GM12878 (cell line): ENCODE data around the gene EIF3B. TPM values are rescaled to one million over a fixed set of nuclear protein-coding genes. Genes with fewer than 3 reads are reported as not detected.

Experiments
- ATF7 ChIP-seq: fragments of 450-650 bp; IDR thresholded peaks from 2 replicates; pipeline ENCODE4 v1.6.1; 2016; ENCODE audit warnings: low read depth, mild to moderate bottlenecking
- CBX3 ChIP-seq: fragments of 200-600 bp; sonication (generic); IDR thresholded peaks from 2 replicates; pipeline ENCODE4 v1.6.1; 2016; ENCODE audit warnings: low read depth, borderline replicate concordance
- CREB1 ChIP-seq: IDR thresholded peaks from 2 replicates; pipeline ENCODE4 v1.6.1; 2012; ENCODE audit warnings: low read depth, mild to moderate bottlenecking, inconsistent platforms
- DPF2 ChIP-seq: fragments of 450-650 bp; IDR thresholded peaks from 2 replicates; pipeline ENCODE4 v1.6.1; 2017; ENCODE audit warnings: mild to moderate bottlenecking
- EP300 ChIP-seq, 2 experiments: fragments of 150-350 bp in 1 of 2; IDR thresholded peaks; 2 replicates each; pipeline ENCODE4 v1.6.1; 2011 to 2012; ENCODE audit warnings: low read depth in 2 of 2, low read length in 2 of 2, borderline replicate concordance in 1 of 2, improper control_type of control experiment in 1 of 2, inconsistent platforms in 1 of 2; ENCODE audit not compliant: control insufficient read depth in 1 of 2
- HDGF ChIP-seq: fragments of 450-650 bp; IDR thresholded peaks from 2 replicates; pipeline ENCODE4 v1.6.1; 2016; ENCODE audit warnings: antibody characterized with exemption
- IKZF1 ChIP-seq: fragments of 450-650 bp; conservative IDR thresholded peaks from 2 replicates; pipeline ENCODE4 v1.6.1; 2017; ENCODE audit warnings: antibody characterized with exemption, mild to moderate bottlenecking
- IKZF2 ChIP-seq, 2 experiments: fragments of 450-650 bp; IDR thresholded peaks; 2 replicates each; pipeline ENCODE4 v1.6.1; 2017; ENCODE audit warnings: mild to moderate bottlenecking in 2 of 2, moderate library complexity in 2 of 2
- KLF5 ChIP-seq: fragments of 450-650 bp; IDR thresholded peaks from 2 replicates; pipeline ENCODE4 v1.6.1; 2014; ENCODE audit warnings: mild to moderate bottlenecking; ENCODE audit not compliant: partially characterized antibody
- MLLT1 ChIP-seq: fragments of 450-650 bp; IDR thresholded peaks from 2 replicates; pipeline ENCODE4 v1.6.1; 2016; ENCODE audit warnings: mild to moderate bottlenecking
- PKNOX1 ChIP-seq: fragments of 450-650 bp; IDR thresholded peaks from 2 replicates; pipeline ENCODE4 v1.6.1; 2016; ENCODE audit warnings: mild to moderate bottlenecking
- POLR2AphosphoS5 ChIP-seq: IDR thresholded peaks from 2 replicates; pipeline ENCODE4 v1.6.1; 2011; ENCODE audit warnings: mild to moderate bottlenecking, low read length, inconsistent platforms
- RAD51 ChIP-seq: fragments of 450-650 bp; IDR thresholded peaks from 2 replicates; pipeline ENCODE4 v1.6.1; 2016; ENCODE audit warnings: moderate library complexity, mild to moderate bottlenecking, inconsistent platforms
- RELA ChIP-seq: fragments of 450-650 bp; IDR thresholded peaks from 2 replicates; pipeline ENCODE4 v1.8.0; 2014; ENCODE audit warnings: borderline replicate concordance; ENCODE audit not compliant: partially characterized antibody
- RELB ChIP-seq: fragments of 450-650 bp; IDR thresholded peaks from 2 replicates; pipeline ENCODE4 v1.6.1; 2017; ENCODE audit warnings: low read depth, mild to moderate bottlenecking, moderate library complexity
- REST ChIP-seq: IDR thresholded peaks from 2 replicates; pipeline ENCODE4 v1.6.1; 2012; ENCODE audit warnings: mild to moderate bottlenecking, low read depth, low read length
- RUNX3 ChIP-seq: IDR thresholded peaks from 2 replicates; pipeline ENCODE4 v1.6.1; 2012; ENCODE audit warnings: low read length, inconsistent platforms
- SP1 ChIP-seq: IDR thresholded peaks from one replicate; pipeline ENCODE4 v1.6.1; 2011; ENCODE audit warnings: low read depth, low read length
- TAF1 ChIP-seq: IDR thresholded peaks from 2 replicates; pipeline ENCODE4 v1.6.1; 2011; ENCODE audit warnings: mild to moderate bottlenecking, low read depth, low read length, borderline replicate concordance
- USF1 ChIP-seq: IDR thresholded peaks from 2 replicates; pipeline ENCODE4 v1.6.1; 2011; ENCODE audit warnings: borderline replicate concordance, low read depth, mild to moderate bottlenecking, moderate library complexity, mixed read lengths, low read length; ENCODE audit not compliant: insufficient read depth; ENCODE audit errors: extremely low read length
- polyA plus RNA-seq, 11 experiments: library from polyadenylated mRNA; depleted of rRNA in 4 of 11; unstranded in 6 of 11; stranded (reverse) in 5 of 11; fragments of >200 nt; fragmentation: Nextera tagmentation in 4 of 11; fragmentation: Illumina TruSeq in 1 of 11; extraction: Ambion mirVana in 4 of 11; extraction: Trizol in 1 of 11; gene quantifications; 1 replicate in 1 of 11; 2 replicates in 10 of 11; pipeline versions ENCODE4 v1.2.1 to v1.2.3, GENCODE V29; 2011 to 2016; ENCODE audit warnings: inconsistent platforms in 2 of 11, missing spikeins in 2 of 11, low read depth in 1 of 11
- total RNA-seq, 4 experiments: library from RNA; depleted of rRNA in 3 of 4; stranded (reverse); fragments of >200 nt in 3 of 4; fragmentation: Illumina TruSeq in 1 of 4; extraction: Trizol in 1 of 4; gene quantifications; 2 replicates each; pipeline versions ENCODE4 v1.2.1 to v1.2.3, GENCODE V29; 2013 to 2021
- TF ChIP-seq, protein P1 (sequence below): IDR thresholded peaks from 2 replicates; pipeline ENCODE4 v1.6.1; 2012; ENCODE audit warnings: low read depth, low read length, improper control_type of control experiment

Gene EIF3B
- total and polyA plus RNA-seq, 10 of the 15 experiments (the other 5 are each of a cell fraction or from before 2014, with no cell fraction given), result 17.6 to 275 (median 153) TPM

DNA sequence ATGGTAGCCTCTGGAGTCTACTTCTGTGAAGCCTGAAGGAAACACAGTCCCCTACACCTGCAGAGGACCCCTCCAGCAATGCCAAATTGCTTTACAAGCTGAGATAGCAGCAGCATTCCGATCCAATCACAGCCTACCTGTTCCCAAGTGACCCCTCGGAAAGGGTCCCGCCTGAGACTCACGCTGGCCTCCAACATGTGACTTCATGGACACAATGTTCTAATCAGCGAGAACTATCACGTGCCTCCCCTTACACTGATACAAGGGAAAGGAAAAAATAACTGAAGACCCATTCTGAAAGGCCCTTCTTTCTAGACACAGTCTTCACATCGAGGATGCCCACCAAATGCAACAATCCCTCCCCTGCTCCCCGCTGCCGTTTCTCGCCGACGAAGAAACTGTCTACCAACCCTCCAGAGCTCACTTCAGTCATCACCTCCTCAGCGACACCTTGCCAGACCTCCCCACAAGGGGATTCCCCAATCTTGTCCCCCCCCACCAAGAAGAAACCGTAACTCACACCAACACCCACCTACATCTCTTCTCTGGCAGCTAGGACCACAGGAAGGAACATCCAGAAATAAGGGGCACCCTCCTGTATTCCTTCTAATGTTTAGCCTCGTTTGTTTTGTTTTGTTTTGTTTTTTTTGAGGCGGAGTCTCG lies 42.2 kb upstream of the EIF3B start (continued):
- TF ChIP-seq RAD51 (peak; percentile 88), MLLT1 (no peak; the same call in 1 of the 2 replicates), PKNOX1 (peak; percentile 55; the same call in 1 of the 2 replicates), CBX3 (no peak), ATF7 (peak; percentile 51; the same call in 1 of the 2 replicates), RELB (peak; percentile 85), RUNX3 (peak; percentile 72), IKZF1 (peak; percentile 66; the same call in 1 of the 2 replicates), POLR2AphosphoS5 (0 out of 2 replicates have a peak, but pooled peaks have one; percentile 30), REST (no peak), CREB1 (0 out of 2 replicates have a peak, but pooled peaks have one; percentile 13), EP300 (IDR thresholded peaks at IDR 0.05; ENCODE audit: borderline replicate concordance in 1 of 2, control insufficient read depth in 1 of 2, low read depth in 2 of 2, low read length in 2 of 2) (0 out of 4 replicates have a peak, but pooled peaks of 1 of the 2 experiments have one; percentile 16), SP1 (no peak), IKZF2 (IDR thresholded peaks at IDR 0.05) (peak; percentile 70 to 83; a peak in 3 of 4 replicates), RELA (peak; percentile 60), DPF2 (peak; percentile 55; the same call in 1 of the 2 replicates), TAF1 (peak; percentile 40; the same call in 1 of the 2 replicates), HDGF (peak; percentile 78; the same call in 1 of the 2 replicates), USF1 (peak; percentile 28), KLF5 (no peak)
- TF ChIP-seq, protein P1, sequence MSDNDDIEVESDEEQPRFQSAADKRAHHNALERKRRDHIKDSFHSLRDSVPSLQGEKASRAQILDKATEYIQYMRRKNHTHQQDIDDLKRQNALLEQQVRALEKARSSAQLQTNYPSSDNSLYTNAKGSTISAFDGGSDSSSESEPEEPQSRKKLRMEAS, result peak; percentile 25; the same call in 1 of the 2 replicates
